ENCODE measurements around the gene PDE2A.

Gene PDE2A

GRCh38 chr11:72613977-72614376, 60.2 kb downstream of the PDE2A start:
- peak; percentile 83 for TF ChIP-seq MYC (IDR thresholded peaks at IDR 0.05; ENCODE audit: low read depth, low read length)
- TF ChIP-seq POLR2A (IDR thresholded peaks at IDR 0.05; ENCODE audit: extremely low read depth, insufficient read length): no peak
- peak; percentile 13 for TF ChIP-seq CTCF (IDR thresholded peaks at IDR 0.05; ENCODE audit: low read depth, low read length)
- peak; percentile 89 for TF ChIP-seq MAX (IDR thresholded peaks at IDR 0.05; ENCODE audit: low read depth, low read length)
- peak; percentile 99 for DNase-seq (ENCODE audit: low read depth)
- no peak overlapping the region for H3K4me3 ChIP-seq (ENCODE audit: low read depth, low read length)

- no peak overlapping the region for H3K4me3 ChIP-seq (ENCODE audit: low read depth, low read length)
- DNase-seq (ENCODE audit: low read depth): no peak
- no peak for TF ChIP-seq MAX (IDR thresholded peaks at IDR 0.05; ENCODE audit: low read depth, low read length)
- no peak for TF ChIP-seq POLR2A (IDR thresholded peaks at IDR 0.05; ENCODE audit: extremely low read depth, insufficient read length)
- TF ChIP-seq CTCF (IDR thresholded peaks at IDR 0.05; ENCODE audit: low read depth, low read length): no peak
- TF ChIP-seq MYC (IDR thresholded peaks at IDR 0.05; ENCODE audit: low read depth, low read length): no peak
These were observed 60.8 kb downstream of the PDE2A start for GRCh38 chr11:72613450-72613849.

GRCh38 chr11:72609476-72609875, 64.7 kb downstream of the PDE2A start:
- H3K4me3 ChIP-seq (ENCODE audit: low read depth, low read length): no peak overlapping the region
- TF ChIP-seq CTCF (IDR thresholded peaks at IDR 0.05; ENCODE audit: low read depth, low read length): no peak
- TF ChIP-seq MYC (IDR thresholded peaks at IDR 0.05; ENCODE audit: low read depth, low read length): no peak
- no peak for TF ChIP-seq POLR2A (IDR thresholded peaks at IDR 0.05; ENCODE audit: extremely low read depth, insufficient read length)
- TF ChIP-seq MAX (IDR thresholded peaks at IDR 0.05; ENCODE audit: low read depth, low read length): no peak
- DNase-seq (ENCODE audit: low read depth): no peak

- no peak overlapping the region for H3K4me3 ChIP-seq (ENCODE audit: low read depth, low read length)
- no peak for TF ChIP-seq MAX (IDR thresholded peaks at IDR 0.05; ENCODE audit: low read depth, low read length)
- peak; percentile 79 for TF ChIP-seq CTCF (IDR thresholded peaks at IDR 0.05; ENCODE audit: low read depth, low read length)
- peak; percentile 70 for DNase-seq (ENCODE audit: low read depth)
These were observed 65.2 kb downstream of the PDE2A start for GRCh38 chr11:72609045-72609444.

GRCh38 chr11:72607496-72607895, 66.7 kb downstream of the PDE2A start:
- no peak overlapping the region for H3K4me3 ChIP-seq (ENCODE audit: low read depth, low read length)
- no peak for DNase-seq (ENCODE audit: low read depth)
- no peak for TF ChIP-seq MYC (IDR thresholded peaks at IDR 0.05; ENCODE audit: low read depth, low read length)
- TF ChIP-seq MAX (IDR thresholded peaks at IDR 0.05; ENCODE audit: low read depth, low read length): no peak
- TF ChIP-seq POLR2A (IDR thresholded peaks at IDR 0.05; ENCODE audit: extremely low read depth, insufficient read length): no peak
- TF ChIP-seq CTCF (IDR thresholded peaks at IDR 0.05; ENCODE audit: low read depth, low read length): no peak
